OCI-M2 (cell line): Measurements from ENCODE around the gene RPS19.
A peak's percentile ranks its signal among the peaks of the same experiment; 100 is the strongest.

Source experiments
- DNase-seq: peaks from one replicate; lab custom pipeline; 2025; ENCODE audit not compliant: unreplicated experiment; lab: John Stamatoyannopoulos, UW

RPS19 gene

GRCh38 chr19:41877916-41878905 is 18.2 kb downstream of the RPS19 start:
- no peak for DNase-seq

- DNase-seq = no peak
These were observed 19.0 kb downstream of the RPS19 start for GRCh38 chr19:41879080-41879479.

DNA sequence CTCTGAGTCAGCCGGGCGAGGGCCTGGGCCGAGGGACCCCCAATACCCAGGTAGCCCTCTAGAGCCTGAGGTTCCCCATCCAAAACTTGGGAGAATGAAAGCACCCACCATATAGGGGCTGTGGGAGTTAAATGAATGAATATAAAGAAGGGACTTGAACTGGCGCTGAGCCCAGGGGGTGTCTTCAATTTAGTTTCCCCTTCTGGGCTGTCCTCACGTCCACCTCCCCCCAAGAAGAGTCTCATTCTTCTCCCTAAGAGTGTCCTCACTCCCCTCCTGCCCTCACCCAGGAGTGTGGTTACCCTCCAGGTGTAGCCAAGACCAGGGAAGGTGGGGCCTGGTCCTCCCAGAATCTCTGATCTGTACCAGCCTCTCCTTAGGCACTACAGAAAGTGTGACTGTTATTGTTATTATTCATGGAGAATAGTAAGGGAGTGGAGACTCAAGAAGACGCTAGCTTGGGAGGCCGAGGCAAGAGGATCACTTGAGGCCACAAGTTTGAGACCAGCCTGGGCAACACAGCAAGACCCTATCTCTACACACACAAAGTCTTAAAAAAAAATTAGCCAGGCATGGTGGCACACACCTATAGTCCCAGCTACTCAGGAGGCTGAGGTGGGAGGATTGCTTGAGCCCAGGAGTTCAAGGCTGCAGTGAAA is 19.7 kb downstream of the RPS19 start:
- DNase-seq = no peak

GRCh38 chr19:41880329-41880708 is 20.3 kb downstream of the RPS19 start:
- DNase-seq = no peak

GRCh38 chr19:41882568-41883462 is 22.8 kb downstream of the RPS19 start, which contains the start of gene ARHGEF1:
TSS of gene ARHGEF1 (plus strand) at chr19:41883184. CDS start at chr19:41888083, 4,899 bp downstream.
- no peak for DNase-seq

DNA sequence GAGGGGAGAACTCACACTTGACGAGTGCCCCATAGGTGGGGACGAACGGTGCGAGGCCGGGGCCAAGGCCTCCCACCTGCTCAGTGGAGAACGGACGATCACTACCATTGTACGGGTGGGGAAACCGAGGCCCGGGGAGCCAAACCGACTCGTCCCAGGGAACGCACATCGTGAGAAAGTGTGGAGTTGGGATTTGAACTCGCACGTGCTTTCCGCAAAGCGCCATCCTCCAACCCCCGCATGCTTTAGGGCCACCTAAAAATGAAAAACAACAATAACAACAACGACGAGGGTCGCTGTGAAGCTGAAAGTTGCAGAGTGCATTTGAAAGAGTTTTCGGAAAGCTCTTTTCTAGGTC is 23.4 kb downstream of the RPS19 start:
- no peak for DNase-seq

DNA sequence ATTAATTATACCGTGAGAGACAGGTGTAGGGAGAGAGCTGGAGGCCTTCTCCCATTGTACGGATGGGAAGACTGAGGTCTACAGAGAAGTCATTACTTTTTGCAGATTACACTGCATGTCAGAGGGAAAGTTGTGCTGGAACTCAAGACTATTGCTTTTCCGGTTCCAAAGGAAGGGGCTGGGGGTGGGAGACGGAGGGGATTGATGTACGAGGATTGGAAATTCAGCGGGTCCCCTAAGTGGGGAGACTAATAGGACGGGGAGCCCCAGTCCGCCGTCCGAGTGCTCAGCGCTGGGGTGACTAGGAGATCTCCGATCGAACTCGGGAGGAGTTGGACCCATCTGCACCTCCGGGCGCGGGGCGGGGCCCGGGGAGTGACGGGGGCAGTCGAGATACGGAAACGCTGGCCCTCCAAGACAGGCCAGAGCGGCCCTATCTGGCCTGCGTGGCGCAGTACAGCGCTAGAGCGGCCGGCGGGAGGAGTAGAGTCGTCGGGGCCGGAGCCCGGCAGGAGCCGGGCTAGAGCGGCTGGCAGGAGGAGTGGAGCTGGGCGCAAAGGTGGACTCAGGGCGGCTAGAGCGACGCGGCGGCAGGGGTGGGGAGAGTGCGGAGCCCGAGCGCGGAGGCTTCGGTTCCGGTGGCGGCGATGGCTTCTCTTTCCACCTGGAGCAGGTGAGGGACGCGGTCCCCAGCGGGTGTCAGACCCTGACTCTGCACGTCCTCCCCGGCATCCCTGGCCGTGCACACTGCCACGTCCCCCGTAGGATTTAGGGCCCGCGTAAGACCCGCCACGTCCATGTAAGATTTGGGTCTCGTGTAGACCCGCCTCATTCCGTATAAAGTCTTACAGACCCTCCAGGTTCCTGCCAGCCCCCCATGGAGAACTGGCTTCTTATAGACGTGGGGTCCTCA is 24.0 kb downstream of the RPS19 start:
- peak; percentile 65 for DNase-seq

- no peak for DNase-seq
These were observed 27.0 kb downstream of the RPS19 start for GRCh38 chr19:41886761-41887710.

DNA sequence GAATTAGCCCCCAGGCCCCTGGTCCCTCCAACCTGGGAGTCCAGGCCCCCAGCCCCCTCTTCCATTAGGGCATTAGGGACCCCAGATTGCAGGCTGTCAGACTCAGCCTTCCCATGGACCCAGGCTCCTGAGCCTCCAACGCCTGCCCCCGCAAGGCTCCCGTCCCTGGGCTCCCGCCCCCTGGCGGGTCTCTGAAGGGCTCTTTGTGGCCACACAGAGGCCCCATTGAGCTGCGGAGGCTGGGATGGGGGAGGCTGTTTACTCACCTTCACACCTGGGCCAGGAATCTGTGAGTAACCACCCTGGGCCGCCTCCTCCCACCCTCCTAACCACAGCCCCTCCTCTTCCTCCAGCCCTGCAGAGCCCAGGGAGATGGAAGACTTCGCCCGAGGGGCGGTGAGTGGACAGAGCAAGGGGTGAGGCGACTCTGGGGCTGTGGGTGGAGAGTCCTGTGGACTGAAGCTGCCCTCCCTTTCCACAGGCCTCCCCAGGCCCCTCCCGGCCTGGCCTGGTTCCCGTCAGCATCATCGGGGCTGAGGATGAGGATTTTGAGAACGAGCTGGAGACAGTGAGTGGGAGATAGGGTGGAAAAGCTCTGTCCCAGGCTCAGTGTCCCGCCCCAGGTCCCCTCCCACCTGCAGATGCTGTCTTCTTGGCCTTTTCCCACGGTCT is 27.8 kb downstream of the RPS19 start:
- no peak for DNase-seq

DNA sequence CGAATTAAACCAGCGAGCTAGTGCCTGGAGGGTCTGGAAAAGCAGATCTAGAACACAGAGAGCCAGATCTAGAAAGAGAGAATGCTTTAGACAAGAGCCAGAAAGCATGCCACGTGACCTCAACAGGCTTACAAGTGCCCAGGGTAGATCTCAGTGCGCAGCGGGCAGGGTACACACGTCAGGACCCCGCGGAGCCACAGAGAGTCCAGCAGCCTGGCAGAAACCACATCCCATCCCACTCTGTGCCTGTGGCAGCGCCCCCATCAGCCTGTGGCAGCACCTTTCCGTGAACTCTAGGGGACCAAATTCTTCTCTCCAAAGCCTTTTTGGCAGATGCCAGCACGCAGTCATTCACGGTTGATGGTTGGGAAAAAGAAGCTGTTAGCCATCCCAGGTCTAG is 28.9 kb downstream of the RPS19 start:
- DNase-seq = no peak

GRCh38 chr19:41889896-41890295 is 29.8 kb downstream of the RPS19 start:
- DNase-seq = no peak

GRCh38 chr19:41890936-41891335 is 30.9 kb downstream of the RPS19 start:
- no peak for DNase-seq

- no peak for DNase-seq
These were observed 32.3 kb downstream of the RPS19 start for GRCh38 chr19:41892173-41892902.

DNA sequence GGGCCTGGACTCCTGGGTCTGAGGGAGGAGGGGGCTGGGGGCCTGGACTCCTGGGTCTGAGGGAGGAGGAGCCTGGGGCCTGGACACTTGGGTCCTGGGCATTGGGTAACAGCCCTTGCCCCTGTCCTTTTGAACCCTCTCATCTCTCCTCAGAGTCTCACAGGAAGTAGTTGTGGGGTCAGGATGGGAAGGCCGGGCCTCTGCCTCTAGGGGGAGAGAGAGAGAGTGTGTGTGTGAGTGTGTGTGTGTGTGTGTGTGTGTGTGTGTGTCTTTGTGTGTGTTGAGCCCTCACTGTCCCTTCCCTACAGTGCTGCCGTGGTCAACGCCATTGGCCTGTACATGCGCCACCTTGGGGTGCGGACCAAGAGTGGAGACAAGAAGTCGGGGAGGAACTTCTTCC is 33.8 kb downstream of the RPS19 start:
- no peak for DNase-seq

GRCh38 chr19:41894350-41894749 is 34.3 kb downstream of the RPS19 start:
- no peak for DNase-seq

GRCh38 chr19:41895745-41896580 is 35.9 kb downstream of the RPS19 start:
- no peak for DNase-seq

DNA sequence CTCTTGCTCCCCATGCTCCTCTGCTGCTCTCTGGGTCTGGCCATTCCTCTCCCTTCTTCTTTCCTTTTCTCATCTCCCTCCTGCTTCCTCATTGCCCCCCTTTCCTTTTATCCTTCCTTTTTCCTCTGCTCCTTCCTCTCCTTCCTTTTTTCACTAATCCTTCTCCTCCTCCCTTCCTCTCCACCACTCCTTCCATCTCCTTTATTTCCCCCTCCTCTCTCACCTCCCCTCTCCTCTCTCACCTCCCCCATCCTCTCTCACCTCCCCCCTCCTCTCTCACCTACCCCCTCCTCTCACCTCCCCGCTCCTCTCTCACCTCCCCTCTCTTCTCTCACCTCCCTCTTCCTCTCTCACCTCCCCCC is 36.5 kb downstream of the RPS19 start:
- no peak for DNase-seq
